GM21526 (cell line): ENCODE measurements around the gene ACAP2.

ENCODE experiments used
- ATAC-seq: cut with Tn5 transposase; IDR thresholded peaks from one replicate; pipeline ENCODE4 v1.9.1; 2021; ENCODE audit warnings: moderate library complexity; ENCODE audit not compliant: unreplicated experiment, low FRiP score

The ACAP2 gene

DNA sequence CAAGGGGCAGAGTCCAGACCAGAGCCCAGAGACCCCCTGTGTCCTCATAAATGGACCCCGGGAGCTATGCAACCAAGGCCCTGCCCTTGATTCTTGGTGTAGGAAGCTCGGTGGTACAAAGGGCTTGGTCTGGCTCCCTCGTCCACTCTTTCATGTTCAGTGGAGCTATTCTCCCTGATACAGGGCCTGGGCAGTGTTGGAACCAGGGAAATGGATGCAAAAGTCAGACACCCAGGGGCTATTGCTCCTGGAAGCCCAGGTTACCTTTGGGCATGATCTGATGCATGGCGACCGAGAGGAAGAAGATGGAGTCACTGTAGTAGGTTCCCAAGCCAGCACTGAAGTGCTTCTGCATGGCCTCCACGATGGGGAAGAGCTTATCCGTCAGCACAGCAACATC lies 216.4 kb downstream of the ACAP2 start:
- no peak for ATAC-seq

DNA sequence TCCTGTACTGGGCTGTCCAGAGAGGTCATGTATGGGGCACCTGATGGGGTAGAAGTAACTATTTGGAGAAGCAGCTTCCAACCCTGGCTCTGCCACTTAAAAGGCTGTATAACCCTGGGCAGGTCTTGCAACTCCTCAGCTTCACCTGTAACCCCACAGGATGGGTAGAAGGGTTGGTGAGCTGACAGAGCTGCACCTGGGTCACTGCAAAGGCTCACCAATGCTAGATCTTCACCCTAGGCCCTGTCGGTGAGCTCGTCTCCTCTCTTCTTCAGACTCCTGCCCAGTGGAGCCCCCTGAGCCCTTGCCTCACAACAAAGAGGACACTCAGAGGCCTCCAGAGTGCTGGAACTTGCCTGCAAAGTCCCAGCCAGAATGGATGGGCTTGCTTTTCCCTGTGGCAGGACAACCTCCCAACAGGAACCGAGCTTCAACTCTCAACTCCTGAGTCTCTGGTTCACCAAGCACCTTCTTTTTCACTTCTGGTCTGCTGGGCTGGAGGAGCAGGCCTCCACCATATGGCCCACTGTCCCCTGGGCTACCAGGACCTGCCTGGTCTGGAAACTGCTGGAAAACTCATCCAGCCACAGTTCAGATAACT lies 217.7 kb downstream of the ACAP2 start:
- ATAC-seq = no peak
